ENCODE measurements around the gene PIP5KL1.
A peak's percentile ranks its signal among the peaks of the same experiment; 100 is the strongest.

Gene PIP5KL1

DNA sequence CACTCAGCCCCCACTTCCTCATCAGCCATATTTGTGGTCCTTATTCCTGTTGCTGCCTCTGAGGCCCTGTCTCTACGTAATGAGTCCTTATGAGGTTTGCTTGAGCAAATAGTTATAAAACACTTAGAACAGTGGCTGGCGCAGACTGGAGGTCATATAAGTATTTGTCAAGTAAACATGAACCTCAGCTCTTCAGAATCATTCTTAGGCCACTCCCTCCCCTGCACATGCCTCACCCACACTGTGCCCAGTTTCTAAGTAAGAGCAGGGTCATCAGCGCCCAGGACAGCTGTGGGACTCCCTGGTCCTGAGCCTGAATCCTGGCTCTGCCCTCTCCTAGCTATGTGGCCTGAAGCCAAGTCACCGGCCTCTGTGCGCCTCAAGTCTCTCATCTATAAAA lies 17.7 kb downstream of the PIP5KL1 start:
- no peak for DNase-seq

DNA sequence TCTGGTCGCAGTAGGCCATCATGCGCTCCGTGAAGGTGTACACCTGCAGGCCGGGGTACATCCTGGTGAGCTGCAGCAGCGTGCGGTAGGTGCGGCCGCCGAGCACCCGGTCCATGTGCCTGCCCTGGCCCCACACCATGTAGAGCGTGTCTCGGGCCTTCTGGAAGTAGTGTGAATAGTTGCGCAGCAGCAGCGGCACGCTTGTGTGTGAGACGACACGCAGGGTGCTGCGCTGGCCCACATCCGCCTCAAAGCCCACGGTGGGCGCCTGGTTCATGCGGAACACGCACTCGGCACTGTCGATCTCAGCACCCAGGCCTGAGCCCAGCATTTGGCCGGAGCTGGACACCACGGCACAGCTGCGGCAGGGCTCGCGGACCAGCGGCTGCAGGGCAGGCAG lies 18.3 kb downstream of the PIP5KL1 start:
- DNase-seq = no peak

DNA sequence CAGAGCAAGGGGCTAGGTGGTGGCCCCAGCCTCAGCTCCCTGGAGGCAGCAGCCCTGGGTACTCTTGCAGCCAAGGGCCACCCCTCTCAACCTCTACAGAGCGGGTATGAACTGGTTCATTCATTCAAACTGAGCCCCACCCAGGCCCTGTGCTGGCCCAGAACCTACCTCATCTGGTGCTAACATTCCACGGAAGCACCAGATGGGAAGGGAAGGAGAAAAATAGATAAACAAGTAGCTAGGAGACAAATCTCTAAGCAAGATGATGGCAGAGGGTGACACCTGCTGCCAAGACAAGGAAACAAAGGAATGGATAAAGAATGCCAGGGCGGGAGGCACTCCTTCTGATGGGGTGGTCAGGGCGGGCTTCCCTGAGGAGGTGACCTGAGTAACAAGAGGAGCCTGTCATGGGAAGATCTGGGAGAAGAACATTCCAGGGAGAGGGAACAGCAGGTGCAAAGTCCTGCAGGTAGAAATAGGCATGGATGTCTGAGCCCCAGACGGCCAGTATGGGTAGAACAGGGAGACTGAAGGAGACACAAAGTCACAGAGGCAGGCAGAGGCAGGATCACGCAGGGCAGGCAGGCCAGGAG lies 19.9 kb downstream of the PIP5KL1 start:
- no peak for DNase-seq

DNA sequence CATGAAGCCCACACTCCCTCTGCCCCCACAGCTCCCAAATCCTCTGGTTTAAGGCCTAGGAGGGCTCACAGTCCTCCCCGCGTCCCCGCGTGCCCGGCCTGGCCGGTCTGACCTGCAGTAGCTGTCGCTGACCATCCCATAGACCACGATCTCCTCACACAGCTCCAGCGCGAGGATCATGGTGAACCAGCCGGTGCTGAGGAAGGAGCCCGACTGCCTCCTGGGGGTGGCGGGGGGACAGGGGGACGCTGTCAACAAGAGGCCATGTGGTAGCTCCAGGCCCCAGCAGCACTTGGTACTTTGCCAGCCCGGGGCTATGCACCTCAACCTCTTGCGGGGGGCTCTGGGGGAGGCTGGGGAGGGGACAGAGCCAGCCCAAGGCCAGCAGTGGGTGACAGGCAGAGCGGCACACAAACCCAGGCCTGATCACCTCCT lies 20.7 kb downstream of the PIP5KL1 start:
- DNase-seq = no peak

DNA sequence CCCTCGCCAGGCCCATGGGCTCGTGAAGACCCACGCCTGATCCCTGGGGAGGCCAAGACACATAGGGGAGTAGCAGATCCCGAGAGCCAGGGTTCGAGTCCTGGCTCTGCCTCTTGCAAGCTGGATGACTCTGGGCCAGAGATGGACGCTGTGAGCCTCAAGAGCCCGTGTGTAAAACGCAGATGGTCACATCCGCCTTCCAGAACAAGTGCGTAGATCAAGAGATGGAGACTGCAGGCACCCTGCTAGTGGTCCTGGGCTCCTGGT lies 22.0 kb downstream of the PIP5KL1 start:
- no peak for DNase-seq

DNA sequence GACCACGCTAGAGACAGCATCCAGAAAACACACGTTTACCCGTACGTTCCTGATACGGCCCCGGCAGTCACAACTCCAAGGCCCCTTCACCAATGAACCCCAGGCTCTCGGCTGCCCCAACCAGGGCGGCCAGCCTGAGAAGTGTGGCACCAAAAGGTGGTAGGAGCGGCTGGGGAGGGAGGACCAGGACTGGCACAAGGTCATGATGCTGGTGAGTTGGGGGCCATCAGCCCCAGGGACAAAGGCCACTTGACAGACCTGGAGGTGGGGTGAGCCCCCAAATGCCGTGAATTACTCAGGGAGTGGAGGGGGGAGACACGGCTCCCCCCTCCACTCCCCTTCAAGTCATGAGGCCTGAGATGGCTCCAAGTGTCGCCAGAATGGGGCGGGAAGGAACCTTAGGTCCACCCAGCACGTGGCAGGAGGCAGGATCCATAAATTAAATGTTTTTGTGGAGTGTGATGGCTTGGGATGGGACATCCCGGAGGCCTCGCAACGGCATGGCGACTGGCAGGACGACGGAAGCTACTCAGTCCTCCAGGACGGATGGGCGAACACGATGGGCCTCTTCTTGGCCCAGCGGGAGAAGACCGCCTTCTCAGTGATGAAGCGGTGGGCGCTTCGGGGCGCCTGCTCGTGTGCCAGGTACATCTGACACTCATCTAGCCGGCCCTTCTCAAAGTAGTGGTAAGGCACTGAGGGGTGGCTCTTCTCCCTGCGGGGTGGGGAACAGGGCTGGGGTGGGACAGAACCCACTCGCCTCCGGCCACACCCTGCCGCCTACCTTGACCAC lies 22.5 kb downstream of the PIP5KL1 start:
- DNase-seq = no peak

DNA sequence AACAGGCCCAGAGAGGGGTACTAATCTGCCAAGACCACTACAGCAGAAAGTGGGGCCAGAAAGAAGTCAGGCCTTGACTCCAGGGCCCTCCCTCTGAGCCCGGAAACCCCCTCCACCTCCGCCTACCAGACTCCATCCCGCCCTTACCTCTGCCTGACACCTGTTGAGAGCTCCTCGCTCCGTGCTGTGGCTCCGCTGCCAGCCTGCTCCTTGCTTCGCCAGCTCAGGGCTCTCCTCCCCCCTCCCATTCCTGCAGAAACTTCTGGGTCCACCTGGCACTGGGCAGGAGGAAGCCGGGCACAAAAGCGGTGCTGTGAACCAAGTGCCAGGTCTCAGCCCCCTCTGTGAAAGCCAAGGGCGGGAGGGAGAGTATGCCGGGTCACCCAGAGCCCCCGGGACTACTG lies 24.8 kb downstream of the PIP5KL1 start:
- DNase-seq = no peak

DNA sequence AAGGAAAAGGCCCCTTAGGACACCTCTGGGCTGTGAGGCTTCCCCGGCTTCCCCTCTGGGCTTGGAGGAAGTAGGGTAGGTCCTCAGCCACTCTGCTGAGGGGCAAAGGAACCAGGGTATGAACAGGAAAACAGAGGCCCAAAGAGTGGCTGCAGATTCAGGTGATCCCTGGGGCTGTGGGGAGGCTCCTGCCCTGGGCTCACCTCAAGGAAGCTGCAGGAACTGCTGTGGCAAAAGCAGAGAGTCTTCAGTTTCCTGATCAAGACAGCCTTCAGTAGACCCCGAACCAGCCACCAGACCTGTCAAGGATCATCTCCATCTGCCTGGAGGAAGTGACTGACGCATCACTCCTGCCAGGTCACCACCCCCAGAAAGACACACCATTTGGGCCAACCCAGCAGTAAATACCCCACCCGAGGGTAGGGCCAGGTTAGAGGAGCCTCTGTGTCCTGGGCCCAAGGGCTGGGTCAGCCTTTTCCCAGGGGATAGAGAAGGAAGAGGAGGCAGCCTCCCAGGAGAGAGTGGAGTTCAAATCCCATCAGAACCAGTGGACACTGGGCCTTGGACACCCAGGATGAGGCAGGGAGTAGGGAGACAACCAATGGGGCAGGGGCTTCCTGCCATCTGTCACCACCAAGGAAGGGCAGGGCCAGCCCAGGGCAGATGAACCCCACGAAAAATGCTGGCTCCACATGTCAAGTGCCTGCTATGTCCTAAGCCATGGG lies 25.4 kb downstream of the PIP5KL1 start:
- DNase-seq = no peak

DNA sequence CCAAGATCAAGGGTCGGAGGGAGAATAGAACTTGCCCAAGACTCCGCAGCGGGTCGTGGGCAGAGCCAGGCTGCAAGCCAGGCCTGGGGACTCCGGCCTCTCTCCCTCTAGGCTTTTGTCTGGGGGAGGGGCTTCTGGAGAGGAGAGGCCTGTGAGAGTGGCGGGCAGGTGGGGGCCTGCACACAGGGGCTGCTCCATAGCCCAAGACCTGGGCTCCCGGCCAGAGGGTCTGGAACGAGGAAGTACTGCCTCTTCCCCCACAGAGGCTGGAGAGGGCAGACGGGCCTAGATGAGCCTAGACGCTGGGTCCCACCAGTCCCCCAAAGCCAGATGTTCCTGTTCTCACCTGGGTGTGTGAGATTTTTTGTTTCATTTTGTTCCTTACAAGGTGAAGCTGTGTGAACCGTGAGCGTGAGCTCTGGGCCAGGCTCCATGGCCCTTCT lies 26.0 kb downstream of the PIP5KL1 start:
- DNase-seq = no peak

DNA sequence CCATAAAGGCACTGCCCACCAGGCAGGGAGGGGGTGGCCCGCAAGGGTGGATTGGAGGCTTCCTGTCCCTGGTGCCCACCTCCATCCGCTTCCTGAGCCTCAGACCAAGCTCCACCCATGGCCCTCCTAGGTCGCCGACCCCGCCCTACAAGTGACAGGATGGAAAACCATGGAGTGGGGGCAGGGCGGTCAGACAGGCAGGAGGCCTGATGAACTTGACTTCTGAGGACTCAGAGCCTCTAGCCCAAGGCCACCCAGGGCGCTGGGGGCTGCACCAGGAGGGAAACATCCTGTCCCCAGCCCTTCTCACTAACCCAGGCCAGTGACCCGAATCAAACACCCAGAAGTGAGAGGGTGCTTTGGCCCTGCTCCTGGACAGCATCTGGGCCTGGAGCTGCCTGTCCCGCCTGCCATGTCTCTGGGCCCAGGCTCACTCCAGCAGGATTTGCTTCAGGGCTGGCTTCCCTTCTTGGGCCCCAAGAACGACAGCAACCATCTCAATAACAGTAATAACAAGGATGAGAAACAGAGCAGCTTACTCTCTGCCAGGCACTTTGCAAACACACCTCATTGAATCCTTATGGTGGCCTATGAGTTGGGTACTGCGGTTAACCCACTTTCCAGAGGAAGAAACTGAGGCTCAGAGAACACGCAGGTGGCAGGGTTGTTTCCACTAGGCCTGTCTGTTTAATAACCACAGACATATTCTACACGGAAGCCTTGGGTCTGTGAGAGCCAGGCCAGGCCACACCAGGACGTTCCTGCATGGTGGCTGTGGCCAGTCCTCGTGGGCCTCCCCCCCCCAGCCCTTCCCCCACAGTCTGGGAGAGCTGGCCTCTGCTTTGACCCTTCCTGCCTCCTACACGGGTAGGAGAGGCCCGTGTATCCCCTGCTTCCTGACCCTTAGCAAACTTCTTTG lies 26.8 kb downstream of the PIP5KL1 start:
- no peak for DNase-seq

DNA sequence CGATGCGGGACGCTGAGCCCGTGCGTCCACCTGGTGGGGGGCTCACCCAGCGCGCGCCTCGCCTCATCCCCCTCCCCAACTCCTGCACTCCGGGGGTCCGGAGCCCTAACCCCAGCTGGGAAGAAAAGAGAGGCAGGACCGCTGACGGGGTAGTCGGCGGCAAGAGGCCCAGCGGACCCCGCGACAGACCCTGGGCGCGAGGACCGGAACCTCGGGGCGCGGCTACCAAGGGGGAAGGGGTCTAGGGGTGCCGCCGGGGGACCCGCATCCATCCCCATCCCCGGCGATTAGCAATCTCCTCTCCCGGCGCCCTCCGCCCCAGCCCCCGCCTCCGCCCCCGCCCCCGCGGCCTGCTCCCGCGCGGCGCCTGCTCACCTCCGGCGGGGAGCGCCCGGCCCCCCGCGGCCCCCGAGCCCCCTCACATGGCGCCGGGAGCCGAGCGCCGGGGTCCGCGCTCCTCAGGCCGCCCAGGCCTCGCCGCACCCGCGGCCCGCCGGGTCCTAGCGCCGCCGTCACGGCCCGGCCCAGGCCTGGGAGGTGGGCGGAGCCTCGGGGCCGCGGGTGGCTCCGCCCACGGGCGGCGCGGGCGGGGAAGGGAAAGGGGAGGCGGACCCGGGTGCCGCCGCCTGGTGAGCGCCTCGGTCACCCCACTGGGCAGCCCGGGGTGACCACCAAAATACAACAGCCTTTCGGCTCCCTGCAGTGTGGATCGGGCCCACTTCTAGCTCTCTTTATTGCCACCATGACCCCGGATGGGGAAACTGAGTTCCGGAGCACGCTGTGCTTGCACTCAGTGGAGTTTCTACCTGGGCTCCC lies 31.2 kb downstream of the PIP5KL1 start, which contains the start of gene ST6GALNAC6:
ST6GALNAC6 (minus strand) TSS at position 476 of the 816 bp plus-strand sequence. CDS start 1,622 bp downstream, outside the sequence.
- peak; percentile 66 to 84 for DNase-seq

DNA sequence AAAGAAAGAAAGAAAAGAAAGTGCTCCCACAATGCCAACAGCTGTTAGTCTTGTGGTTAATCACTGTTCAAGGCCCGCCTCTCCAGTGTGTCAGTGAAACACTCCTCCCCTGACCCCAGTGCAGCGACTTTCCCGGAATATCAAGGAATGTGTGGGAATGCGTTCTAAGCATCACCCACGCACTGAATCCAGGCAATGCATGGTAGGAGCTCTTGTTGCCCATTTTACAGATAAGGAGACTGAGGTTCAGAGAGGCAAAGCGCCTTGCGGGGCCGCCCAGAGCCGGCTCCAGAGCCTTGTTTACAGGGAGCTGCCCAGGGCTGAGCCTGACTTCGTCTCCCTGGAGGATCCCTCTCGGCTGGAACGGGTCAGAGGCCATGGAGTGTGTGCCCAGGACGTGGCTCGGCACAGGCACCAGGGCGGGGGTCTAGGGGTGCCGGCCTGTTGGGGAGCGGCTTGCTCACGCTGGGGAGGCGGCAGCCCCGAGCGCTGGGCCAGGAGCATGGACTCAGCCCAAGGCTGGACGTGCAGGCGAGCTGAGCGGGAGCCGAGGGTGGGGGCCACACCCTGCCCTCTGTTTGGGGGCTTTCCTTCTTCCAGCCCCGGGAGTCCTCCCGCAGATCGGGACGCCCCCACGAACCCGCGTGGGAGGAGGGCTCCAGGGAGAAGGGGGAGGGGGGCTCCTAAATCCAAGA lies 32.0 kb downstream of the PIP5KL1 start:
- peak in 1 of 2 donors; percentile 64 for DNase-seq

DNA sequence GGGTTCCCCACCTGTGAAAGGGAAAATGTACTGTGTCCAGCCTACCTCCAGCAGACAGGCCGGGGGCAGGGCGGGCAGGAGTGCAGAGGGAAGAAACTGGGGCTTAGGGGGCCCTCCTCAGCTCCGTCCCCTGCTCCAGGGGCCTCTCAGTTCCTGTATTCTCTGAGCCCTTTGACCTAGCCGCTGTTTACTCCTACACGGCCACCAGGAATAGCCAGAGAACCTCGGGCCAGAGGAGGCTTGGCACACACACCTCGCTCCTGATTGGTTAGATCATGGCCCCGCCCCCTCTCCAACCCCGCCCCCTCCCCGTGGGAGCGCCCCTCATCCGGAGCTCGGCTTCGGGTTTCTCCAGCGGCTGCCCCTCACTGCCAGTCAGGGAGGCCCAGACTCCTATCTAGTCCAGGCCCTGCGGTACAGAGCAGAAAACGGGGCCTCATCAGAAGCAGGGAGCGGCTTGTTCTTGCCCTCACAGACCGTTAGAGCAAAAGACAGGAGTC lies 33.3 kb downstream of the PIP5KL1 start:
- peak; percentile 73 to 88 for DNase-seq

DNA sequence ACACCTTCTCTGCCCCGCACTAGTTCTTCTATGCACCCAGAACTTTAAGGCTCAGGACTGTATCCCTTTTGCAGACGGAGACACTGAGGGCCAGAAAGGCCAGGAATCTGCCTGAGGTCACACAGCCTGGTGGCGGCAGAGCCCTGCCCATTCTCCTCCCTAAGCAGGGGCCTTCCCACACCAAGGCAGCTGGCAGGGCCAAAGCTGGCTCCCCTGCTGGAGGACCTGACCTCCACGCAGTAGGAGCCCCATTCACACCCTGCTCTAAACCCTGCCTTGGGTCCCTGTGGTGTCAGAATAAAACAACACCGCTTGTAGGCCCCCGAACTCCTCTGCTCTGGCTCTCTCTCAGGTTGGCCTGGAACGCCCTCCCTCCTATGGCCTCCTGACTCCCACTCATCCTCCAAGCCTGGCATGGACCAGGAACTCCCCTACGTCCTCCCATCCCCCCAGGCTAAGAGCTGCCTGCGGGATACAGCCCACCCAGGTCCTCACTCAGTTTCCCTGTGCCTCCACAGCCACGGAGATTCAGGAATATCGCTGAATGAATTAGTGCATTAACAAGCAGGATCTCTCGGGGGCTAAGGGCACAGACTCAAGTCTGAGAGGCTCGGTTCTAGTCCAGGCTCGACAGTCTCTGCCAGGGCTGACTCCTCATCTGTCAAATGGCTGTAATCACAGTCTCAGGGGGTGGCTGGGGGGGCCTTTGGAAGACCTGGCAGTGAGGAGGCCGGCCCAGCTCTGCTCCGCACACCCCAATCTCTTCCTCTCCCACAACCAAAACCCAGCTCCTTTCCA lies 34.0 kb downstream of the PIP5KL1 start:
- DNase-seq = no peak

DNA sequence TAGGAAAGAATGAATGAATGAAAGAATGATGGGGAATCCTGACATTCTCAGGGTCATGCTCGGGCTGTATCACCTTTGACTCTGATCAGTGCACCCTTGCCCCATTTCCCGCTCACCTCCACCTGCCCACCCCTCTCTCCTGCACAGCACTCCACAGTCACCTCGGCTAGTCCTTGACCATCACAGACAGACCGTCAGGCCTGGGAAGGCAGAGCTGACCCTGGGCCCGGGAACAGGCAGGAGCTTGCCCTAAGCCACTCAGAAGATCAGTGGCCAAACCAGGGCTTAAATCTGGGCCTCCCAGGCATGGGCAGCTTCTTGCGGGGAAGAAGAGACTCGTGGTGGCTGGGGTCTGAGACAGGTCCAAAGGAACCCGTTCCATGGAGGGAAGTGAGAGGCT lies 34.8 kb downstream of the PIP5KL1 start:
- DNase-seq = no peak

DNA sequence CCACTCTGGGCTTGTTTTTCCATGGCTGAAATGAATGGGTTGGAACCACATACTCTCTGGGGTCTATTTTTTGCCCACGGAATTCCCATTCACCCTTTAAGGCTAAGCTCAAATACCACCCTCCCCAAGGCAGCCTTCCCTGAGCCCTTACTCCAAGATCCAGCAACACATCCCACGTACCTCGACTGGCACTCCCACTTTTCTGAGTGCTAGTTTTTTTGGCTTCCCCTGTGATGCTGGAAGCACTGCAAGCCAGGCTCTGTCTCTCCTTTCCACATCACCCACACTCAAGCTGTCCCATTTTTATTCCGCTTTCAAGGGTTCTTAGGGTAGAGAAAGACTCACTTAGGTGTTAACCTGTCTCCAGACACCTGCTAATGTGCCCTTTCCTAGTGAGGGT lies 37.2 kb downstream of the PIP5KL1 start:
- no peak for DNase-seq

DNA sequence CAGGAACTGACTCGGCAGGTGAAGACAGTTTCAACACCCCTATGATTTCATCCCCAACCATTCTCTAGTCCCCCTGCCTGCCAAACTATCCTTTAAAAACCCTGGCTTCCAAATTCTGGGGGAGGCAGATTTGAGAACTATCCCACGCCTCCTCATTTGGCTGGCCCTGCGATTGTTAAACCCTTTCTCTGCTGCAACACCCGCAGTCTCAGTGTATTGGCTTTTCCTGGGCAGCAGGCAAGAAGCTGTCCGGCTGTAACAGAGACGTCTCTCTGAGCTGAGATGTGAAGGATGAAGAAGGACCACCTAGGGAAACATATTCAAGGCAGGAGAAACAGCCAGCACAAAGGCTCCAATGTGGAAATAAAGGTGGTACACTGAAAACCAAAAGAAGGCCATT lies 37.7 kb downstream of the PIP5KL1 start:
- DNase-seq = no peak

DNA sequence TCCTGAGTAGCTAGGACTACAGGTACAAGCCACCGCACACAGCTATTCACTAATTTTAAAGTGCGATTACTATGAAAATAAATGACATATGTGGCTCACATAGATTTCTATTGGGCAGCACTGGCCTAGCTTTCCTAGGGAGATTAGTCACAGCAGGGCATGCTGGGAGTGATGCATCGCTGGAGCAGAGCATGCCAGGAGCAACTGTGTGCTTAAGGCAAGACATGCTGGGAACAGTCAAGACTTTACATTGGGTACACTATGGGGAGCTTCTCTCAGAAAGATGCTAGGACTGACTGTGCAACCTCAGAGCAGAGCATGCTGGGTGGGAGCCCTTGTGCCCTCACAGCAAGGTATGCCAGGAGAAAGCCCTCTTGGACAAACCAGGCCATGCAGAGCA lies 40.5 kb downstream of the PIP5KL1 start:
- DNase-seq = no peak

DNA sequence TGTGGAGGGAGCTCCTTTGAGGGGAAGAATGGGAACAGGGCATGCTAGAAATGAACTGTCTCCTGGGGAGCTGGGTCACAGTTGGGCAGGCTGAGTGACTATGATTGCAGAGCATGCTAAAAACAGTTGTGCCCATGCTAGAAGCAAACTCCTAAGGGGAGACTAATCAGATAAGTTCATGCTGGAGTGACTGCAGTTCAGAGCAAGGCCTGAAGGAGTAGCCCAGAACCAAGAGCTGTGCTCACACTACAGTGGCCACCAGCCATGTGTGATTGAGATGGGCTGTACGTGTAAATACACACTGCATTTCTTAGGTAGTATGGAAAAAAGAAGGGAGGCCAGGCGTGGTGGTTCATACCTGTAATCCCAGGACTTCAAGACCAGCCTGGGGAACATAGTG lies 42.8 kb downstream of the PIP5KL1 start:
- no peak for DNase-seq

DNA sequence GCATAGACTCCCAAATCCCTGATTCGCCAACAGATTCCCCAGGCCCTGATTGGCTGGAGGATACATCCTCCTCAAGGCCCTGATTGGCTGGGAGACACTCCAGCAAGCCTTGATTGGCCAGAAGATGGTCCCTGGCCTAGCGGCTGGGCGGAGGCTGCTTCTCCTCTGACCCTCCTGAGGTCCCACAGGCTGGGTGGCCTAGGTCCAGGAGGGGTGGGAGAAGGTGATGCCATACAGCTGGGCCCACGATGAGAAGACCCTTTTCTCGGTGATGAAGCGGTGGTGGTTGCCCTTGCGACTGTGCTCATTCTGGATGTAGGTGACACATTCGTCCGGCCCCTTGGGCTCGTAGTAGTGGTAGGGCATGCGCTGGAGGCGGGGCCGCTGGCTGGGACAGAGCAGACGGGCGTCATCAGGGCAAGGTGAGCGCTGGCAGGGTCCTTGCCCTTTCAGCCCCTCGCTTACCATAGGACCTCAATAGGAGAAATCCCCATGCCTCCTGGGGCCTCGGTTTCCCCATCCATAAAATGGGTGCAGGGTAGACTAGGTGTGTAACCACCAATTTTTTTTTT lies 44.1 kb downstream of the PIP5KL1 start:
- no peak for DNase-seq

Data from inflammatory macrophage treated with lipopolysaccharide for 1 hour (primary cell).